ENCODE data around the gene DZIP1.
"Not testable (repeated sequence)": the region's sequence is repeated elsewhere in the genome, so short reads cannot be mapped to it uniquely, and the experiment has no call there.

Gene DZIP1

DNA sequence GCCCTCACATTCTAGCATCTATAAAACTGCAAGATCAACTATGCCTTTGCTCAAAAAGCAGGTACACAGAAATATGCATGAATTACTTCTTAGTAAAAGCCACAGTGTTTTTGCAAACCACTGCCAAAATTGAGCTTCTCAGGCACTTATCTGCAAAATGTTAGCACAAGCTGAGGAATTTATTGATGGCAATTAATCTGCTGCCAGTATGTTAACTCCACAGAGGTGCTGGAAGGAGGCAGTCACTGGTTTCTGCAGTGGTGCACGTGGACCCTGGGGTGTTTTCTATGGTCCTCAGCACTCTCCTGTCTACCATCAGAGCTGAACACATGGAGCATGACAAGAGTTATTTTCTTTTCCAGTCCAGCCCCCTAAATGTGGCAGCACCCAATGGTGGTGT lies 47.8 kb downstream of the DZIP1 start:
- DNase-seq: no peak

DNA sequence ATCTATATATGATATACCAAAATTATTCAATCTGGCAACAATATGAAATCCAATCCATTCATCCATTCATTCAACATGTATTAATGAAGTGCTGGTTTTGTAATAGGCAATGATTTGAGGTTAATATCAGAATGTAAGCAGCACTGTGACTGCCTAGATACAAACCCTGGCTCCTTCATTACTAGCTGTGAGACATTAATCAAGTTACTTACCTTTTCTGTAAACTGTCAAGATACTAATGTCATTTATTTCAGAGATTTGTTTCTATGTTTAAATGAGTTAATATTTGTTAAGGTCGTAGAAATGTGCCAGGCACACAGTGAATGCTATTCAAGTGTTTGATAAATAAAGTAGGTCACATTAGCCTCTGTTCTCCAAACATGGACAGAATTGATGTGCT lies 51.0 kb downstream of the DZIP1 start:
- no peak for DNase-seq

DNA sequence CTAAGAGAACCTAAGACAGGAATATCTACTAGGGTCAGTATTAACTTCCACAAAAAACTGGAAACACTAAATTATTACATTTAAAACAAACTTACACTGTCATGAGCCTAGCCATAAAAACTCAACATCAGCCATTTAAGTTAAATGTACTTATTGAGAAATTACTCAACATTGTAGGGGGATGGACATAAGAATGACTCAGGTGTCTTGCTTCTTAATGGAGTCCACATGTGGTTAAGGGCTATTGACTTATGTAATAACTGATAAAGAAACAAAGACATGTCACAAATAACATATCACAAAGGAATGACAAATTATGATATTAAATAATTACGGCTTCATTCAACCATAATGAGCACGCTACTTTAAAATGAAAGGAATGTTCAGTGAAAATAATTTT lies 55.8 kb downstream of the DZIP1 start:
- DNase-seq: no peak

DNA sequence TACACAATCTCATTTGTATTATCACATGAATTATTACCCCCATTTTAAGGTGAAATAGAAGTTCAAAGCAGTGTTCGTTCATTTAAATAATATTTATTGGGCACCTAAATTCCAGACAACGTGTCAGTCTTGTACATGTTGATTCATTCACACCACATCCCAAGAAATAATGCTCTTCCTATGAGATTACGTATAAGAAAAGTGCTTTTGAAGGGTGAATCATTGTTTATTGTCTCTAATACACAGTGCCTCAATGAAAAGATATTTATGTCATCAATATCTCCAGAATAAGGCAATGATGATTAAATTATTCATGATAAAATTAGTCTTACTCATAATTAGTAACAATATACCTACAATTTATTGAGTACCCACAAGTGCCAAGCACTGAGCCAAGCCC lies 56.4 kb downstream of the DZIP1 start:
- no peak for DNase-seq

DNA sequence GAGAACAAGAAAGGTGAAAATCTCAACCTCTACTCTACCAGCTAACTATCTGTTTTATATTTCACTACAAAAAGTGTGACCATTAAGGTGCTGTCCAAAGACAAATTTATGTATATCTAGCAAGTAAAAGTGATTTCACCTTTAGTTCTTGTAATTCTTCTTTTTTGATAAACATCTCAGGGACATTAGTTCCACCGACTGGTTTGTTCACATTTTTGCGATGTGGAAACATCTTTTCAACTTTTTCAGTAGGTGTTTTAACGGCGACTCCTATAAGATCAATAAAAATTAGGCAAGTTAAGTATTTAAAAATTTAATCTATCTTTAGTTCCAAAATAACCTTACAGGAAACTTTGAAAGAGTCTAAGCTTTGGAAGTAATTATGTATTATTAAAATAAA lies 58.6 kb downstream of the DZIP1 start:
- DNase-seq: no peak

DNA sequence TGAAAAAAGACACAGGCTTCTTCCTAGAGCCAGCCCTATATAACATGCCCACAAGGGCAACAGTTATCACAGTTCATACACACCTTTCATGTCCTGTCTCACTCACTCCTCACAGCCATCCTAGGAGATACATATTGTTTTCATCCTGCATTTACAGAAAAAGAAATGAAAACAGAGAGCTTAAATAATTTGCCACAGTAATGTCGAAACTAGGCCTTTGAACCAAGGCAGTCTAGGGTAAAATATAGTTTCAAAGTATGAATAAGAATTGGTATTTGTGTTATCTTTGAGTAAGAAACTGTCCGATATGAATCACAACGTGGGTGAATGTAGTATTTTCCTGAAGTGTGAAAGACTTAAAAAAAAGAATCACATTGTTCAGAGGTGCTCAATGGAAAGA lies 65.2 kb downstream of the DZIP1 start:
- DNase-seq: no peak

DNA sequence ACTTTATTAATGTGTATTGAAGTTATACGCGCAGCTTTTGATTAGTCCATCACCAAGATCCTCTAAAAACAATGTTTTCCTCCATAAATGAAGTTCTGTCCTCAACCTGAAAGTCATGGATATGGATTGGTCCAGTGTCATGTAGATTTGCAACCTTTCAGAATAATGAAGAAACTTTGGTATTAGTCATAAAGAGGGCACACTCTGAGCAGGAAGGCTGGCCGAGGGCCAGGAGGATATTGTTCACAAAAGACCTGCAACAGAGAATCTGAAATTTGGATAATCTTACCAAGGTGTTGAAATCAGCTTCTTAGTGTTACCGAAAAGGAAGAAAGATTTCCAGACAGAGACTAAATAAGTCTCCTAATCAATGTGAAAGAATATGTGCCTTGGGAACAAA lies 71.3 kb downstream of the DZIP1 start:
- DNase-seq: no peak

DNA sequence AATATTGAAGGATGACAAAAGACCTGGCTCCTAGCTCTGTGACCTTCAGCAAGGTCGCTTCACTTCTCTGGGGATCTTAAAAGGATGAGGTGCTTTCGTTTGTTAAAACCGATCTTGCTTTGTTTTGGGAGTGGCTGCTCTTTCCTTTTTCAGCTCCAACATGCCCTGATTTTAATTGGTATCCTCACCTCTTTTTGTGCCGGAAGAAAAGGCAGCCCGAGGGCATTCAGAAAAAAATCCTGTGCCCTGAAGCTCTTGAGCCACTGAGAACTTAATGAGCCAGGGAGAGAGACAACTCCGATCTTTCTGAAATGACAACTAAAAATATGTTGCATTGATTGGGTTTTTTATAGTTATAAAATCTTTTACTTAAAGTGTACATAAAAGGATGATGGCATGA lies 72.6 kb downstream of the DZIP1 start:
- DNase-seq: no peak

DNA sequence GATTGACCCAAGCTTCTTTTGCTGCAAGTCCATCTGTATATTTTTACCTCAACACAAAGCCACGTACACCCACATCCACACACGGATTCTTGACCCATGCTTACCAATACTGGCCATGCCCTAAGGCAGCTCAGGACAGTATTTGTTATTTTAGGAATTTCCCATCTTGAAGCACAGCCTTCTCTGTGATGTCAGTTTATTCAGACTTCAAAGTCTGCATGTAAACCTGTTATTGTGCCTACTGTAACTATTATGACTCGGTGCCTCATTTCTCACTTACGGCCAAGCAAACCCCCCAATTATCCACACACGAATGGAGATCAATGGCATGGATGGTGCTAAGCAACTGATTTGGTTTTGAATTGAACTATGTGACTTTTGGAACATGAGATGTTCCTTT lies 74.5 kb downstream of the DZIP1 start:
- no peak for DNase-seq

DNA sequence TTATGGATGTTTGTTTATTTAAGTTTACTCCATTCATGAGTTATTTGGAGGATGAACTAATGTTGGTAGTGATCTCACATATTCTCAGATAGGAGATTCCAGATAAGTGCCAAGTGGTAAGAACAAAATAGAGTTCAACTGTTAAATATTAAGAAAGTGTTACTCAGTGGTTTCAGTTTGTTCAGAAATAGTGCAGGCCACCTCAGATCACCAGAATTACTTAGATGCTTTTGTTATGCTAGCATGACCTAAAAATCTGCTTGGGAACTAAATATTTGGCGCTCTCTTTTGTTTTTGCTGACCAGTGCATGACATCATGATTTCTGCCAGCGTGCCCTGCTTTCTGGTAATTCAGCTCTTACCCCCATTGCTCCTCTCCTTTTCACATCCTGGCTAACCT lies 76.4 kb downstream of the DZIP1 start:
- DNase-seq: no peak

DNA sequence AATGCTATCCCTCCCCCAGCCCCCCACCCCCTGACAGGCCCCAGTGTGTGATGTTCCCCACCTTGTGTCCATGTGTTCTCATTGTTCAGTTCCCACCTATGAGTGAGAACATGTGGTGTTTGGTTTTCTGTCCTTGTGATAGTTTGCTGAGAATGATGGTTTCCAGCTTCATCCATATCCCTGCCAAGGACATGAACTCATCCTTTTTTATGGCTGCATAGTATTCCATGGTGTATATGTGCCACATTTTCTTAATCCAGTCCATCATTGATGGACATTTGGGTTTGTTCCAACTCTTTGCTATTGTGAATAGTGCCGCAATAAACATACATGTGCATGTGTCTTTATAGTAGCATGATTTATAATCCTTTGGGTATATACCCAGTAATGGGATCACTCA lies 78.7 kb downstream of the DZIP1 start:
- not testable (repeated sequence) for DNase-seq

DNA sequence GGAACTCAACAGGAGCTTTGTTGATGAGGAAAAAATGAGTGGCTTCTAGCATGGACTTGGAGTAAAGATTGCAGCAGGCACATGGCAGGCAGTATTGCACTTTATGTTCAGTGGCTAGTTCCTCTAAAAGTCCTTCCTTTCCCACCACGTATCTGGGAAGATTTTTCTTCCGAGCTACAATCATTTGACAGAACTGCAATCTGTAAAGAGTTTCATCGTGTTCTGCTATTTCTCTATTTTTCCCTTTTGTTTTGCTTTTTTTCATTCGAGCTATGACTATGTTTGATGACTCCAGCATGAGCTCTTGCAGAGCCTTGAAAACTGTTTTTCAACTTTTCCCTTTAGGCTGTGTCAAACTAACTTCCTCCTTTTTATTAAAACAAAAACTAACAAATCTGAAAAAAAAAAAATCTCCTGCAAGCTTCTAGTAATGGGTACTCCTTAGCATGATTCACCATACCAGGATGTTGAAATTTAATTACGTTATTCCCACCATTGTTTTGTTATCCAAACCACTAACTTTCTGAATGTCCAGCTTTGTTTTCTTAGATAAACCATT lies 79.7 kb downstream of the DZIP1 start:
- DNase-seq: no peak

DNA sequence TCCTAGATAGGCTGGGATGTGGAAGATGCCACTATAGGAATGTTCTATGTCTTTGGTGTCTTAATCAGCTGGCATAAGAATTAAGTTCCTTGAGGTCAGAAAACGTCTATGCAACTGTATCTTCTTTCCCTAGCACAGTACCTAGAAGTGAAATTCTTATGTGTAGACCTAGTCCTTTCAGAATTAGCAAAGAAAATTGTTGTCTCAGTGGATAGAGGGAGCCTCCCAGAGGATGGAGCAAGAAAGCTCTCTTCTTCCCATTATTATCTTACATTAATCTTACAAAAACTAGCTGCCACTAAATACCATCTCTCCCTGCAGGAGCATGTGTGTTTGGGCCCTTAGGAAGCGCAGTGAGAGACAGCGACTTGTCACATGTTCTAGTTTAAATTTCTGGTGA lies 80.4 kb downstream of the DZIP1 start:
- no peak for DNase-seq

DNA sequence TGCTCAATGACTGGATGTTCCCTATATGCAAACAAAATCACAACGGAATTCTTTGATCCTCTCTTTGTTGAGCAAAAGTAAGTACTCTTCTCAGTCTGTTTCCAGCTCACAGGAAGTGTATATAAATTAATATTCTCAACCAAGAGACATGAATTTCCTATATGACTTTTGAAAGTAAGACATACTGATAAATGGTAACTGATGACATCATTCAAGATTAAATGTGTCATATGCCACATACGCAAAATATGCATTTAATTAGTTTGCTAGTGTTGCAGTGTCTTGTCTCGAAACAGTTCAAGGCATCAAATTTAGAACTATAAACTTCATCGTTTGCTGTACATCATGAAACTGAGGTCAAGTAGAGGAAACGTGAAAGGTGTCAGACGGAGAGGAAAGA lies 84.1 kb downstream of the DZIP1 start:
- DNase-seq: no peak

DNA sequence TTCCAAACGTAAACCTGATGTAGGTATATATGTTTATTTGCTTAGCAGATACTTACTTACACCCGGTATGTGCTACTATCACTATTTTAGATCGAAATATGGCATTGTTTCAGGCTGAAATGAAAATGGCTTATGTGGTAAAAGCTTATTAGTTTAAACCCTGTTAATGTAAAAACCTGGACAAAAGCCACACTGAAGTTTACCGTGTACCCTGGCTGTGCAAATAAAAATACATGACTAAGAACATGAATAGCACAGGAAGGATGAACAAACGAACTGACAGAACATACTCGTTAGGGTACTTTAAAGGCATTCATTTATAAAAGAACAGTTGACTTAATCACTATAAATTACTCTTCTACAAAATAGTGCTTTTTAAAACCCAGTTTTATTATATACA lies 85.4 kb downstream of the DZIP1 start:
- DNase-seq: no peak

DNA sequence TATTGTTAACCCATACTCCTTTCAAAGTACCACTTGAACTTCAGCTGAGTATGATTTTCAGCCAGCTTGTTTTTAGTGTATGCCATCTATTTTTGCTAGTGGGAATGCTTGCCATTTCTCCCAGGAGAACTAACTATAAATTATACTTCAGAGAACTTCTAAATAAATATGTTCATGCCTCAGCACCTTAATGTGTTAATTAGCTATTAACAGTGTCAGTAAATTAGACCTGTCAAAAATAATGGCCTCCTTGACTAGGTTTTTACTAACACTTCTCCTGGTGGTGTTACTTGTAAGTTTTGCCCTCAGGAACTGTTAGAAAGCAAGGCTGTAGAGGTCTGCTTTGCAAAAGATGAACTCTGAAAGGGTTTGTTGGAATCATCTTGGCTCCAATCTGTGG lies 87.5 kb downstream of the DZIP1 start:
- no peak for DNase-seq

DNA sequence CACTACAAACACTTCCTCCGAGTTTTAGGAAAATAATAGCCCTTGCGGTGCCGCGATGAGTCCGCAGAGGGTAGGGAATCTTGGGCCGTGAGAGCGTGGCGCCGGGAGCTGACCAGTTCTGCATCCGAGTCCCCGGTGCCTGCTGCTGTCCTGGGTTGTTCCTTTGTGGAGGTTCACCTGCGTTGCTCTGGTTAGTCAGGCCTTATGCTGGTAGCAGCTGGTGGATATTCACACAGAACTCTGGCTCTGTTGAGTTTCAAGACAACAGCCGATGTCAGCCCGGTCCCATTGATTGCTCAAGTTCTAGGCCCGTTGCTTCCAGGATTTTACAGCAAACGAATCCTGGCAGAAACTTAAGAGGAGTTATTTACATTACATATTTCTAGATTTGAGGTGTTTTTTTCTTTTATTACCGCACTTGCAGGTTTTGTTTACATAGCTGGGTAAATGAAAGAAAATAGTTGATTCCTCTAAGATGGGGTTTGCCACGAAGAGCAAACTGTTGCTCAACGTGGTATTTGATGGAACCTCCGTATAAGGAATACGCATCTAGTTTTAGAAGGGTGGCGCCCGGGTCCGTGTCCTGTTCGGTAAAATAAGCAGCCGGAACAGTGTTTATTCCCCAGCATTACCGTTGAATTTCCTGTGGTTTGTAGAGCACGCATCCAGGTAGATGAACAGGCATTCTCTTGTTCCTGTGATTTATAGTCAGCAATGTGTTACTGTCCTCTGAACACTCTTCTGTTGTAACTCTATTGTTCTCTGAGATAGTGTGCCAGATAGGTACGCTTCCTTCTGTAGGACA lies 90.7 kb downstream of the DZIP1 start:
- DNase-seq: peak; percentile 25

DNA sequence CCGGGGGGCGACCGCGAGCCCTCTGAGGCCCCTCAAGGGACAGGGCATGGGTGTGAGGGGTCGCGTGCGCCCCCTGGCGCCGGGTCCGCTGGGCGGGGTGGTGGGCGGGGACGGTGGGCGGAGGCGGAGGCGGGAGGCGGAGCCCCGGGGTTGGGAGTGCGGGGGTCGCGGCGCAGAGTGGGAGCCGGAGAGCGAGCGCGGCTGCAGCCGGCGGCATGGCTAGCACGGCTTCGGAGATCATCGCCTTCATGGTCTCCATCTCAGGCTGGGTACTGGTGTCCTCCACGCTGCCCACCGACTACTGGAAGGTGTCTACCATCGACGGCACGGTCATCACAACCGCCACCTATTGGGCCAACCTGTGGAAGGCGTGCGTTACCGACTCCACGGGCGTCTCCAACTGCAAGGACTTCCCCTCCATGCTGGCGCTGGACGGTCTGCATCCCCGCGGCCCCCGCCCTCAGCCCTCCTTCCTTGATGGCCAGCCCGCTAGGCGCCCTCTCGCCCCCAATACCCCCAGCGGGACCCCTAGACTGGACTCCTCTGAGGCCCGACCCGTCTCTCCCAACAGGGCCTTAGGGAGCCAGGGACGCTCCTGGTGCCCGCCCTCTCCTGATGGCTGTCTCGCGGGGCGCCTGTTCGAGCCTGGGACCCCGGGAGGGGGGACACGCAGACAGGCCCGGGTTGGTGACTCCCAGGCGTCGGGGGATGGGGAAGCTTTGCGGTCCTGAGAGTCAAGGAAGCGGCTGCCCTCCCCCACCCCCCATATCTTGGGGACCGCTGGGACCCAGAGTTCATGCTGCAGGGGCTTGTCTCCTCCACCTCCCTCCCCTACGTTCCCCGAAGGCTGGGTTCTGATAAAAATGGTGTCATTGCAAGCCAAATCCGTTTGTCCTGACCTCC lies 91.7 kb downstream of the DZIP1 start, which contains the start of gene CLDN10:
CLDN10 (plus strand) TSS at position 182 of the 903 bp plus-strand sequence; CDS start at position 216, 34 bp downstream.
- no peak for DNase-seq

DNA sequence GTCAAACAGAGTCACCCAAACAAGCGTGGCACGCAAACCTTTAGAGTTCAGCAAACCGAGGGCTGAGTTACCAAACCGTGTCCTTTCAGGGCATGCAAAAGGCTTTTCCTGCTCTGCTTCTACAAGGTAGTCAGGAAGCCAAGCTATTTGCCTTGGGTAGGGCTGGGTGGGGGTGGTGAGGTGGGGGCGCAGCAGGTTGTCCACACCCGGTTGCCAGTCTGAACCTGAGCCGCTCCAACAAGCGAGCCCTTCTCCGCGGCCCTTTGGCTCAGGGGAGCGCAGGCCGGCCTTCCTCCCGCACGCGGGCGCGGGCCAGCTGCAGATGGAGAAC lies 92.3 kb downstream of the DZIP1 start:
- DNase-seq: no peak

DNA sequence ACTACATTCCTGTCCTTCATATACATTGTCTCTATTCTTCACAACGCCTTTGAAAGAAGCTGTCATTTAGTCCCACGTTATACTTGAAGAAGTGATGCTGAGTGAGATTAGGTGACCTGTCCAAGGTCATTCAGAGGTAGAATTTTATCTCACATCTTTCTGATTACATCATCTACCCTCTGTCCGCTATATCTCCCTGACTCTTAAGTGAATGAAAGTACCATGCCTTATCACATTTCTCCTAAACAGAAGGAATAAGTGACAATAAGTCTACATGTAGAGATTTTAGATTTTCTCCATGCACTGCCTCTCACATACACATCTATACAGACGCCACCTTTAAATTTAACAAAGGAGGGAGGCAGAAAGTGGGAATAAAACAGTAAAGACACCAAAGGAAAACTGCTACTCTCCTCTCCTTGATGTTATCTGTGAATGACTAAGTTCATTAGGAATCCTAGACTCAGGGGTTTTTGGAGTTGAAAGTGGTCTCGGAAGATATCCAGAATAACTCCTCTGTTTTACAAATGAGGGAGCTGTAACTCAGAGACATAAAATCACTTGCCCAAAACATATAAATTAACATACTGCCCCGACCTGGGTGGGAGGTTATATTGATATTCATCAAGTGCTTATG lies 96.9 kb downstream of the DZIP1 start:
- DNase-seq: no peak

DNA sequence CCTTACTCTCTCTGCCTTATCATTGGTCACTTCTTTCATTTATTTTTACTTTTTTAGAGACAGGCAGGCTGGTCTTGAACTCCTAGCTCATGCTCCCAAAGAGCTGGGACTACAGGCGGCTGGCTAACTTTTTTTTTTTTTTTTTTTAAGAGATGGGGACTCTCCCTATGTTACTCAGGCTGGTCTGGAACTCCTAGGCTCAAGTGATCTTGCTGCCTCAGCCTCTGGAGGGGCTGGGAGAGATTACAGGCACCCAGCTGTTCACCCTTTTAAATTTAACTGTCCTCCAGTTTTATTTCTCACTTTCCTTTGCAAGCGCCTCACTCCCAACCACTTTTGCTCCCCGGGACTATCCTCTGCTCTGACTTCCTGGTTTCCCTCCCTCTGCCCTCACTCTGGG lies 97.6 kb downstream of the DZIP1 start:
- no peak for DNase-seq

DNA sequence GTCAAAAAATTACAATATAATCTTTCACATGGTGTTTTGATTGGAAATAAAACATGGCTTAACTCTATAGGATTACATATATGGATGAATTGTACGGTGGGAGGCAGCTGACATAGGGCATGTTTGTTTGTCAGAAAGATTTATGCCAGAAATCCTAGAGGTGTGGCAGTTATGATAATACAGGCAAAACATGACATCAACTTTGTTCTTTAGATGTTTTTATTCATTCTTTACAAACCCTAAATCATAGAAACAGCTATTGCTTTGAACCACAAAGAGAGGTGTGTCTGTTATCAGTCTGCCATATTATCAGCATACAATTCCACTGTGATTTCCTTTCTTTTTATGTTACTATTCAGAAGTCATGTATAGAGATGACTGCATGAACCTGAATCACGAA lies 100.2 kb downstream of the DZIP1 start:
- no peak for DNase-seq

DNA sequence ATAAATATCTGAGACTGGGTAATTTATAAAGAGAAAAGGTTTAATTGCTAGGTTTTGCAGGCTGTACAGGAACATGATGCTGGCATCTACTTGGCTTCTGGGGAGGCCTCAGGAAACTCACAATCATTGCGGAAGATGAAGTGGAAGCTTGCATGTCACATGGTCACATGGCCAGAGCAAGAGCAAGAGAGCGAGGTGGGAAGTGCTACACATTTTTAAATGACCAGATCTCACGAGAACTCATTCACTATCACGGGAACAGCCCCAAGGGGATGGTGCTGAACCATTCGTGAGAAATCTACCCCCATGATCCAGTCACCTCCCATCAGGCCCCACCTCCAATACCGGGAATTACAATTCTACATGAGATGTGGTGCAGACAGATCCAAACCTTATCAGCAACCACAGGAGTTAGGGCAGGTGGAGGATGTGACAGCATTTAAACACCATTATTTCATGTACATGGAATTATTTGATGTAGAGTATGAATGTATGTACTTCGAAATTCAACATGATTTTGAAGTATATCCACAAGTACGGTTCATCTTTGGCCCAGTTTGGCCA lies 102.5 kb downstream of the DZIP1 start:
- DNase-seq: no peak
